ENCODE data around the gene TALDO1. TPM values are rescaled to one million over a fixed set of nuclear protein-coding genes. Genes with fewer than 3 reads are reported as not detected.
A peak's percentile ranks its signal among the peaks of the same experiment; 100 is the strongest.

TALDO1 gene
- total RNA-seq, 1 donor from 2014 or later: 61.0 TPM

- no peak for DNase-seq
These were observed 23.7 kb downstream of the TALDO1 start for GRCh38 chr11:770642-771616.

GRCh38 chr11:771617-772204 lies 24.4 kb downstream of the TALDO1 start:
- DNase-seq: no peak

- peak; percentile 83 for DNase-seq
These were observed 25.4 kb downstream of the TALDO1 start for GRCh38 chr11:772429-773390.

- DNase-seq: no peak
These were observed 26.2 kb downstream of the TALDO1 start for GRCh38 chr11:773425-773824.

GRCh38 chr11:773830-774229 lies 26.6 kb downstream of the TALDO1 start:
- no peak for DNase-seq

- no peak for DNase-seq
These were observed 27.8 kb downstream of the TALDO1 start for GRCh38 chr11:774873-775592.

- no peak for DNase-seq
These were observed 28.9 kb downstream of the TALDO1 start for GRCh38 chr11:776263-776560.

GRCh38 chr11:776561-777287 lies 29.5 kb downstream of the TALDO1 start:
- no peak for DNase-seq

GRCh38 chr11:777288-778255 lies 30.3 kb downstream of the TALDO1 start, which contains the start of gene GATD1:
Gene GATD1 (minus strand): TSS chr11:777487. CDS start chr11:777462, 25 bp downstream.
- peak; percentile 85 for DNase-seq

- no peak for DNase-seq
These were observed 32.0 kb downstream of the TALDO1 start for GRCh38 chr11:778976-779954.

- no peak for DNase-seq
These were observed 32.8 kb downstream of the TALDO1 start for GRCh38 chr11:779955-780532.

- no peak for DNase-seq
These were observed 35.3 kb downstream of the TALDO1 start for GRCh38 chr11:782264-783174.

- DNase-seq: peak; percentile 89
These were observed 36.3 kb downstream of the TALDO1 start for GRCh38 chr11:783581-784015.

GRCh38 chr11:786235-787083 lies 39.2 kb downstream of the TALDO1 start:
- DNase-seq: no peak

GRCh38 chr11:787084-787675 lies 39.9 kb downstream of the TALDO1 start:
- DNase-seq: no peak
